Brain microvascular endothelial cell (primary cell): ENCODE results near the gene PAN3.
"Not testable (repeated sequence)": the region's sequence is repeated elsewhere in the genome, so short reads cannot be mapped to it uniquely, and the experiment has no call there.

Experiments
- DNase-seq: peaks from one replicate; pipeline ENCODE4 v3.0.0-alpha.2; 2020
- H3K27ac ChIP-seq: fragments of 250-450 bp; sonication (Bioruptor Pico); 2 replicates; pipeline ENCODE4 v1.5.1; 2020; ENCODE audit warnings: mild to moderate bottlenecking, moderate library complexity
- H3K27me3 ChIP-seq: fragments of 250-450 bp; sonication (Bioruptor Pico); replicated peaks from 2 replicates; pipeline ENCODE4 v1.5.1; 2020; ENCODE audit warnings: mild to moderate bottlenecking
- H3K36me3 ChIP-seq: fragments of 250-450 bp; sonication (Bioruptor Pico); replicated peaks from 2 replicates; pipeline ENCODE4 v1.5.1; 2020; ENCODE audit warnings: mild to moderate bottlenecking
- H3K4me3 ChIP-seq: 2 replicates; pipeline ENCODE4 v1.5.1; 2011; ENCODE audit warnings: low read depth, mild to moderate bottlenecking, control low read depth, low read length, moderate library complexity
- in situ Hi-C: cut with HindIII; loops from 2 replicates; pipeline ENCODE4 v1.10.0; 2017; ENCODE audit warnings: low sequenced_read_pairs, low pct_ligation_motif_present
- TF ChIP-seq, protein P1 (sequence below): IDR thresholded peaks from 2 replicates; pipeline ENCODE4 v1.5.1; 2011; ENCODE audit warnings: low read depth, mild to moderate bottlenecking, moderate library complexity, low read length, control low read depth, inconsistent platforms; ENCODE audit errors: missing control alignments

Gene PAN3

GRCh38 chr13:28099396-28100149 is 38.8 kb upstream of the PAN3 start:
- H3K4me3 ChIP-seq, result no peak overlapping the region
- peaks cover 48% of the 10 kb centered on the region for H3K27me3 ChIP-seq
- no peak for DNase-seq

GRCh38 chr13:28100150-28101121 is 37.9 kb upstream of the PAN3 start, which contains the start of gene FLT3:
FLT3 (minus strand) TSS chr13:28100576; CDS start chr13:28100510, 66 bp downstream.
- H3K36me3 ChIP-seq, result no peaks in the 10 kb centered on the region
- DNase-seq, result peak; percentile 9
- in situ Hi-C loops, result no loop called here
- TF ChIP-seq, protein P1, sequence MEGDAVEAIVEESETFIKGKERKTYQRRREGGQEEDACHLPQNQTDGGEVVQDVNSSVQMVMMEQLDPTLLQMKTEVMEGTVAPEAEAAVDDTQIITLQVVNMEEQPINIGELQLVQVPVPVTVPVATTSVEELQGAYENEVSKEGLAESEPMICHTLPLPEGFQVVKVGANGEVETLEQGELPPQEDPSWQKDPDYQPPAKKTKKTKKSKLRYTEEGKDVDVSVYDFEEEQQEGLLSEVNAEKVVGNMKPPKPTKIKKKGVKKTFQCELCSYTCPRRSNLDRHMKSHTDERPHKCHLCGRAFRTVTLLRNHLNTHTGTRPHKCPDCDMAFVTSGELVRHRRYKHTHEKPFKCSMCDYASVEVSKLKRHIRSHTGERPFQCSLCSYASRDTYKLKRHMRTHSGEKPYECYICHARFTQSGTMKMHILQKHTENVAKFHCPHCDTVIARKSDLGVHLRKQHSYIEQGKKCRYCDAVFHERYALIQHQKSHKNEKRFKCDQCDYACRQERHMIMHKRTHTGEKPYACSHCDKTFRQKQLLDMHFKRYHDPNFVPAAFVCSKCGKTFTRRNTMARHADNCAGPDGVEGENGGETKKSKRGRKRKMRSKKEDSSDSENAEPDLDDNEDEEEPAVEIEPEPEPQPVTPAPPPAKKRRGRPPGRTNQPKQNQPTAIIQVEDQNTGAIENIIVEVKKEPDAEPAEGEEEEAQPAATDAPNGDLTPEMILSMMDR, result no peak
- H3K27ac ChIP-seq, result no peak within 1 kb of the TSS
- peaks cover 43% of the 10 kb centered on the region for H3K27me3 ChIP-seq
- H3K4me3 ChIP-seq, result peak within 1 kb of the TSS; percentile 29

More at GRCh38 chr13:28099396-28100149, 38.8 kb upstream of the PAN3 start:
- TF ChIP-seq, protein P1, result no peak
- in situ Hi-C loops, result no loop called here
- Histone ChIP-seq H3K27ac (no peak overlapping the region), H3K36me3 (no peaks in the 10 kb centered on the region)

DNA sequence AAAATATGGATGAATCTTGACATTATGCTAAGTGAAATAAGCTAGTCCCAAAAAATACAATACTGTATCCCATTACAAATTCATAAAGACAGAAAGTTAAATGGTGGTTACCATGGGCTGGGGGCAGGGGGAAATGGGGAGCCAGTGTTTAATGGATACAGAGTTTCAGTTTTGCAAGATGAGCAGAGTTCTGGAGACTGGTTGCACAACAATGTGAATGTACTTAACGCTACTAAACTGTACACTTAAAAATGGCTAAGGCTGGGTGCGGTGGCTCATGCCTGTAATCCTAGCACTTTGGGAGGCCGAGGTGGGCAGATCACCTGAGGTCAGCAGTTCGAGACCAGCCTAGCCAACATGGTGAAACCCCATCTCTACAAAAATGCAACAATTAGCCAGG is 36.5 kb upstream of the PAN3 start:
- in situ Hi-C loops, H3K36me3 ChIP-seq, H3K4me3 ChIP-seq, DNase-seq, H3K27ac ChIP-seq: not testable (repeated sequence)
- H3K27me3 ChIP-seq, result peaks cover 43% of the 10 kb centered on the region

- Histone ChIP-seq H3K27ac (no peak overlapping the region), H3K36me3 (no peaks in the 10 kb centered on the region), H3K27me3 (peaks cover 7% of the 10 kb centered on the region), H3K4me3 (no peak overlapping the region)
- in situ Hi-C loops, result no loop called here
- TF ChIP-seq, protein P1, result no peak
- DNase-seq, result no peak
Measured at GRCh38 chr13:28106976-28107375, 31.4 kb upstream of the PAN3 start.

DNA sequence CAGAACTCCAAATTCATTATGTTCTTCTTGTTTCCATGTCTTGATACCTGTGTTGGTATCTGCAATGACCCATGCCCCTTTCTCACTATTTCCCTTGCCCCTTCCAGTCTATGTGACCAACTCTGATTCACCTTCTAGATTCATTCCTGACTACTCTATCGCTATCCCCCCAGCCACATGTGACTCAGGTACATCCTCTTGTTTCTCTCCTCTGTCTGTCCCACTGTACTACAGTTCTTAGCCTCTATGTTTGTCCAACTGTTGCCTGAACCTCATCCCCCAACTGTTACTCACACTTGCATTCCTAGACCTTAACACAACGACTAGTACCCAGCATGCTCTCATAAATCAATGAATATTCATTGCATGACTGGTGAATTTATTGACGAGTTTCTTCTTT is 27.9 kb upstream of the PAN3 start:
- in situ Hi-C loops, result no loop called here
- no peak overlapping the region for H3K27ac ChIP-seq
- no peaks in the 10 kb centered on the region for H3K36me3 ChIP-seq
- DNase-seq, result no peak
- H3K27me3 ChIP-seq, result no peaks in the 10 kb centered on the region
- no peak overlapping the region for H3K4me3 ChIP-seq
- TF ChIP-seq, protein P1, result no peak

GRCh38 chr13:28116736-28117135 is 21.6 kb upstream of the PAN3 start:
- Histone ChIP-seq H3K4me3 (no peak overlapping the region), H3K27me3 (no peaks in the 10 kb centered on the region), H3K36me3 (no peaks in the 10 kb centered on the region), H3K27ac (no peak overlapping the region)
- TF ChIP-seq, protein P1, result no peak
- in situ Hi-C loops, result no loop called here
- DNase-seq, result no peak
